ENCODE measurements around the gene FZD7. TPM values are rescaled to one million over a fixed set of nuclear protein-coding genes. Genes with fewer than 3 reads are reported as not detected.

FZD7 gene
- total RNA-seq, 2 experiments from 2014 or later, result 0.17 to 0.25 TPM

DNA sequence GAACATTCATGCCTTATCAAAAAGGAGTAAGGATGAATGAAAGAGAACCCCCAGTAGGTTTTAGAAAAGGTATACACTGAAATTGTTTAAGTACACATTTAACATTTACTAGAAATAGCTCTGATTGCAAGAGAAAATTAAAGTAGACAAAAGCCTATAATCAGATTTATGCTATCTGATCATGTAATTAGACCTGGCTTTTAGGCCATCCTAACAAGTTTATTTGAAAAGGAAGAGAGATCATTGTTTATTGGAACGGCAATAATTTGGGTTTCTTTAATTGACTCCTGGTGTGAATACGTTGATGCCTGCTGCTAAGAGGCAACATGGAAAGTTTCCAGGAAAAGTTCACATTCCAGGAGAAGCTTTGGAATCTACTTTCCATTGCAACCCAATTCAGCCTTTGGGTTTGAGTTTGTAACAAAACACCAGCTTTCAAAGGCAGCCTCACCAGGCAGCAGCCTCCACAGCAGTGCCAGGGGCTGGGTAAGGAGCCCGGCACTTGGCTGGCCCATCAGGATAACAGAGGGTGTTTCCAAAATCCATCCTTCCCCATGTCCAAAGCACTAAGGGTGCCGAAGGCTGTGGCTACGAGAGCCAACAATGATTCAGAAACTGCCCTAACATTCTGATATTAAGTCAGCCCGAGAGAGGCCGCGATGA lies 18.0 kb downstream of the FZD7 start:
- H3K9me3 Mint-ChIP-seq, result no peaks in the 10 kb centered on the region
- DNase-seq, result no peak
- no peak for ATAC-seq (ENCODE audit: poor library complexity)
- no peaks in the 10 kb centered on the region for H3K4me1 Mint-ChIP-seq (ENCODE audit: low read depth)
- no peak overlapping the region for H3K27ac Mint-ChIP-seq
- TF ChIP-seq, protein P1, sequence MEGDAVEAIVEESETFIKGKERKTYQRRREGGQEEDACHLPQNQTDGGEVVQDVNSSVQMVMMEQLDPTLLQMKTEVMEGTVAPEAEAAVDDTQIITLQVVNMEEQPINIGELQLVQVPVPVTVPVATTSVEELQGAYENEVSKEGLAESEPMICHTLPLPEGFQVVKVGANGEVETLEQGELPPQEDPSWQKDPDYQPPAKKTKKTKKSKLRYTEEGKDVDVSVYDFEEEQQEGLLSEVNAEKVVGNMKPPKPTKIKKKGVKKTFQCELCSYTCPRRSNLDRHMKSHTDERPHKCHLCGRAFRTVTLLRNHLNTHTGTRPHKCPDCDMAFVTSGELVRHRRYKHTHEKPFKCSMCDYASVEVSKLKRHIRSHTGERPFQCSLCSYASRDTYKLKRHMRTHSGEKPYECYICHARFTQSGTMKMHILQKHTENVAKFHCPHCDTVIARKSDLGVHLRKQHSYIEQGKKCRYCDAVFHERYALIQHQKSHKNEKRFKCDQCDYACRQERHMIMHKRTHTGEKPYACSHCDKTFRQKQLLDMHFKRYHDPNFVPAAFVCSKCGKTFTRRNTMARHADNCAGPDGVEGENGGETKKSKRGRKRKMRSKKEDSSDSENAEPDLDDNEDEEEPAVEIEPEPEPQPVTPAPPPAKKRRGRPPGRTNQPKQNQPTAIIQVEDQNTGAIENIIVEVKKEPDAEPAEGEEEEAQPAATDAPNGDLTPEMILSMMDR (IDR thresholded peaks at IDR 0.05), result no peak
- Histone ChIP-seq H3K27ac (ENCODE audit: low read depth in 1 of 2, low read length in 2 of 2) (no peak overlapping the region), H3K9me3 (ENCODE audit: control insufficient read depth in 1 of 2, insufficient read depth in 1 of 2, low read length in 2 of 2) (no peaks in the 10 kb centered on the region), H3K4me1 (ENCODE audit: insufficient read depth, low read length) (no peaks in the 10 kb centered on the region), H3K27me3 (ENCODE audit: control insufficient read depth in 1 of 2, insufficient read depth in 2 of 2, low read length in 2 of 2) (peaks cover 9 to 26% of the 10 kb centered on the region in 2 experiments), H3K4me3 (ENCODE audit: low read length) (no peak overlapping the region), H3K36me3 (ENCODE audit: insufficient read depth, low read length) (no peaks in the 10 kb centered on the region)
- no peak overlapping the region for H3K4me3 Mint-ChIP-seq
- H3K27me3 Mint-ChIP-seq, result peaks cover 61% of the 10 kb centered on the region
- POLR2A ChIA-PET, result no interaction called here
- H3K36me3 Mint-ChIP-seq (ENCODE audit: low read depth), result no peaks in the 10 kb centered on the region
- CTCF ChIA-PET, result no interaction called here
- intact Hi-C loops (cut with DNase I, micrococcal nuclease), result loop anchor here in 1 of 2 experiments (10.0 kb wide), 1 partner anchor 187 kb away; no protein-coding TSS in a partner anchor

DNA sequence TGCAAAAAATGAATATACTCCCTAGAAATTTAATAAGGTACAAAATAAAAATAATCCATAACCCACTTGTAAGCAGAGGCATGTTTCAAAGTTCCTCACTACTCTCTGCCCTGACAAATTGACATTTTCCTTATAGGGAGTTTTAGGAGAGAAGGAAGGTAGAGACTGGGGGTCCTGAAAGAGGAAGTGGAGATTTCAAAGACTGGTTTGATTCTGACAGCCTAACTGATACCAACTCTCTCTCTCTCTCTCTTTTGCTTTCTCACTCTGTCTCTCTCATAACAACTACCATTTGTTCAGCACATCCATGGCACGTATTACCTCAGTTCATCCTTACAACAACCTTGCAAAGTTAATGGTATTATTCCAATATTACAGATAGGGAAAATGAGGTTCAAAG lies 18.6 kb downstream of the FZD7 start:
- DNase-seq (no peak), ATAC-seq (ENCODE audit: poor library complexity) (no peak)
- H3K36me3 Mint-ChIP-seq (ENCODE audit: low read depth), result no peaks in the 10 kb centered on the region
- H3K4me1 Mint-ChIP-seq (ENCODE audit: low read depth), result no peaks in the 10 kb centered on the region
- Histone ChIP-seq H3K4me1 (ENCODE audit: insufficient read depth, low read length) (no peaks in the 10 kb centered on the region), H3K9me3 (ENCODE audit: control insufficient read depth in 1 of 2, insufficient read depth in 1 of 2, low read length in 2 of 2) (no peaks in the 10 kb centered on the region), H3K27me3 (ENCODE audit: control insufficient read depth in 1 of 2, insufficient read depth in 2 of 2, low read length in 2 of 2) (peaks cover 6 to 23% of the 10 kb centered on the region in 2 experiments), H3K4me3 (ENCODE audit: low read length) (no peak overlapping the region), H3K27ac (ENCODE audit: low read depth in 1 of 2, low read length in 2 of 2) (no peak overlapping the region), H3K36me3 (ENCODE audit: insufficient read depth, low read length) (no peaks in the 10 kb centered on the region)
- peaks cover 59% of the 10 kb centered on the region for H3K27me3 Mint-ChIP-seq
- H3K9me3 Mint-ChIP-seq, result no peaks in the 10 kb centered on the region
- TF ChIP-seq, protein P1 (IDR thresholded peaks at IDR 0.05), result no peak
- POLR2A ChIA-PET, result no interaction called here
- intact Hi-C loops (cut with DNase I, micrococcal nuclease), result loop anchor here in 1 of 2 experiments (10.0 kb wide), 1 partner anchor 187 kb away; no protein-coding TSS in a partner anchor
- H3K4me3 Mint-ChIP-seq, result no peak overlapping the region
- CTCF ChIA-PET, result no interaction called here
- H3K27ac Mint-ChIP-seq, result no peak overlapping the region

DNA sequence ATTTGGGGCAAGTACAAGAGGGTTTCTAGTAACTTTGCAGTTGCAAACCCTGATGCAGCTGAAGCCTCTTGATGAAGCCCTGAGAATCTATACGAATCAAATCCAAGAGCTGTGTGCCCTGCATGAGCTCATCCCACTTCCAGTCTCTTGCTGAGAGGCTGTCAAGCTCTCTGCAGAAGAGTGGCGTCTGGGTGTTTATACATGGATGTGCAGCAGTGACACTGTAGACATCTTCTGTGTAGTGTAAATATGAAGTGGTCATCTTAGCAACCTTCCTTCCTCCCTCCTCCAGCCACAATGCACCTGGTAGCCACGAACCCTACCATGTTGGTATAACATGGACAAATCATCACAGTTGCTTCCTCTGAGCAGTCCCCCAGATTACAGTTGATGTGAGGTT lies 21.0 kb downstream of the FZD7 start:
- no peaks in the 10 kb centered on the region for H3K9me3 ChIP-seq (ENCODE audit: control insufficient read depth in 1 of 2, insufficient read depth in 1 of 2, low read length in 2 of 2)
- Mint-ChIP-seq H3K4me3 (no peak overlapping the region), H3K36me3 (ENCODE audit: low read depth) (no peaks in the 10 kb centered on the region), H3K9me3 (no peaks in the 10 kb centered on the region), H3K27me3 (peaks cover 65% of the 10 kb centered on the region), H3K27ac (no peak overlapping the region), H3K4me1 (ENCODE audit: low read depth) (no peaks in the 10 kb centered on the region)
- no peak overlapping the region for H3K4me3 ChIP-seq (ENCODE audit: low read length)
- no peaks in the 10 kb centered on the region for H3K36me3 ChIP-seq (ENCODE audit: insufficient read depth, low read length)
- H3K27me3 ChIP-seq (ENCODE audit: control insufficient read depth in 1 of 2, insufficient read depth in 2 of 2, low read length in 2 of 2), result peaks cover 5 to 16% of the 10 kb centered on the region in 2 experiments
- TF ChIP-seq, protein P1 (IDR thresholded peaks at IDR 0.05), result no peak
- ChIA-PET CTCF (no interaction called here), POLR2A (no interaction called here)
- no peak overlapping the region for H3K27ac ChIP-seq (ENCODE audit: low read depth in 1 of 2, low read length in 2 of 2)
- ATAC-seq (ENCODE audit: poor library complexity) (no peak), DNase-seq (no peak)
- intact Hi-C loops (cut with DNase I, micrococcal nuclease), result loop anchor here in 1 of 2 experiments (5.0 to 10.0 kb wide), 2 partner anchors 47 to 190 kb away; no protein-coding TSS in a partner anchor
- H3K4me1 ChIP-seq (ENCODE audit: insufficient read depth, low read length), result no peaks in the 10 kb centered on the region
